IPS-15b (cell line): Measurements from ENCODE around the gene SFXN2.
A peak's percentile ranks its signal among the peaks of the same experiment; 100 is the strongest.
"Not testable (repeated sequence)": the region's sequence is repeated elsewhere in the genome, so short reads cannot be mapped to it uniquely, and the experiment has no call there.

Experiments
- H3K27me3 ChIP-seq: one replicate; pipeline ENCODE4 v1.6.1; 2013; ENCODE audit warnings: low read length; ENCODE audit not compliant: control insufficient read depth, insufficient read depth
- H3K36me3 ChIP-seq: one replicate; pipeline ENCODE4 v1.6.1; 2013; ENCODE audit warnings: low read length; ENCODE audit not compliant: control insufficient read depth, insufficient read depth
- H3K4me1 ChIP-seq: one replicate; pipeline ENCODE4 v1.6.1; 2013; ENCODE audit warnings: mild to moderate bottlenecking, low read length; ENCODE audit not compliant: control insufficient read depth, insufficient read depth
- H3K4me3 ChIP-seq: one replicate; pipeline ENCODE4 v1.5.1; 2013; ENCODE audit warnings: low read depth, low read length
- H3K9ac ChIP-seq: one replicate; pipeline ENCODE4 v1.6.1; 2013; ENCODE audit warnings: low read depth, mild to moderate bottlenecking, low read length
- H3K9me3 ChIP-seq: one replicate; pipeline ENCODE4 v1.6.1; 2013; ENCODE audit warnings: mild to moderate bottlenecking, low read length; ENCODE audit not compliant: control insufficient read depth, insufficient read depth

SFXN2 gene

DNA sequence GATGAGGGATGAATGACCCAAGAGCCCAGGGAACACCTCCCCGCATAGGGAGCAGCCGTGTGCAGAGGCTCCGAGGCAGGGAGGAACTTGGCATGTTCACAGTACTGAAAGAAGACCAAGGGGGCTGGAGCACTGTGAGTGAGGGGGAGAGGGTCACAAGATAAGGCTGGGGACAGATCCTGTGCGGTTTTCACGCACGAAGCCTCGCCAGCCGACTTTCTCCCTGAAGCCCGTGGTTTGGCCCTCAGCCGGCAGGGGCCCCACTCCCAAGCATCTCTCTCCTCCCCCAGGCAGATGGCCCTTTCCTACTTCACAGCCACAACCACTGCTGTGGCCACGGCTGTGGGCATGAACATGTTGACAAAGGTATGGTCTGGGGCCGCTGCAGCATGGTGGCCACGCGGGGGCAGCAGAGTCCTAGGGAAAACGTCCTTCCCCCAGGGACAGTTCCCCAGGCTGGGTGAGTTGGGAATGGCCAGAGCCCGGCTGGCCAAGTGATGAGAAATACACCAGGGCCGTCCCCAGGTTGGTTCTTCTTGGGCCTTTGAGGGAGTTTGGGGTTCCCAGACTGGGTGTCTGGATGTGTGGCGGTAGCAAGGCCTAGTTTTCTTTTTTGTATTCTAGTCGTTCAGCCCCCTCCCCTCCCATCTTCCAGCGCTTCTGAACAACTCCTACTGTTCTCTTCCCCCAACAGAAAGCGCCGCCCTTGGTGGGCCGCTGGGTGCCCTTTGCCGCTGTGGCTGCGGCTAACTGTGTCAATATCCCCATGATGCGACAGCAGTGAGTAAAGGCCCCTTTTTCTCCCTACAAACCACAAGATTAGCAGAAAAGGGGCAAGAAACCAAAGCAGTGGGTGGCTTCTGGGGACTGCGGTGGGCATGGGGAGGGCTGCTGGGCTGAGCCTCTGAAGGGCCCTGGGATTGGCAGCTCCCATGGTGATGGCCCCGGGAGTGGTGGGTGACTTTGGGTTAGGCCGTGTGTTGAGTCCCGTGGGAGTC lies 14.9 kb downstream of the SFXN2 start:
- H3K9ac ChIP-seq, result no peak overlapping the region
- H3K4me3 ChIP-seq, result no peak overlapping the region
- no peaks in the 10 kb centered on the region for H3K27me3 ChIP-seq
- no peaks in the 10 kb centered on the region for H3K4me1 ChIP-seq
- H3K36me3 ChIP-seq, result peaks cover 54% of the 10 kb centered on the region
- no peaks in the 10 kb centered on the region for H3K9me3 ChIP-seq

DNA sequence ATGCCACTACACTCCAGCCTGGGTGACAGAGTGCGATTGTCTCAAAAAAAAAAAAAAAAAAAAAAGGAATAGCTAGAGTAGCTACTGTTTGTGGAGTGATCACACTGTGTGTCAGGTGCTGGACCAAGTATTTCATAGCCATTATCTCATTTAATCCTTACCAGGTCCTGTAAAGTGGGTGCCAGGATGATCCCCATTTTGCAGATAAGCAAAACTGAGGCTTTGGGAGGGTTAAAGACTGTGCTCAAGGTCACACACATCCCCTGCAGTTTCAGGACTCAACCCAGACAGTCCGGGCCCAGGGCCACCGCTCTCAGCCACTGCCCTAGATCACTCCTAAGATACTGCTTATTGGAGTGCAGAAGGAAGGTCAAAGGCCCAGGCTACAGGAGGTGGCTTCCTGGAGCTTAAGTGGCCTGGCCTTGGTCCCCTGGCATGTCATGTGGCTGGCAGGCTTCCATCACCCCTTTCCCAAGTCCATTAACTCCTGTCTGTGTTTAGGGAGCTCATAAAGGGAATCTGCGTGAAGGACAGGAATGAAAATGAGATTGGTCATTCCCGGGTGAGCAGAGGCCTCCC lies 16.9 kb downstream of the SFXN2 start:
- Histone ChIP-seq H3K27me3 (no peaks in the 10 kb centered on the region), H3K9me3 (no peaks in the 10 kb centered on the region), H3K4me1 (no peaks in the 10 kb centered on the region), H3K36me3 (peaks cover 51% of the 10 kb centered on the region), H3K9ac (no peak overlapping the region), H3K4me3 (no peak overlapping the region)

DNA sequence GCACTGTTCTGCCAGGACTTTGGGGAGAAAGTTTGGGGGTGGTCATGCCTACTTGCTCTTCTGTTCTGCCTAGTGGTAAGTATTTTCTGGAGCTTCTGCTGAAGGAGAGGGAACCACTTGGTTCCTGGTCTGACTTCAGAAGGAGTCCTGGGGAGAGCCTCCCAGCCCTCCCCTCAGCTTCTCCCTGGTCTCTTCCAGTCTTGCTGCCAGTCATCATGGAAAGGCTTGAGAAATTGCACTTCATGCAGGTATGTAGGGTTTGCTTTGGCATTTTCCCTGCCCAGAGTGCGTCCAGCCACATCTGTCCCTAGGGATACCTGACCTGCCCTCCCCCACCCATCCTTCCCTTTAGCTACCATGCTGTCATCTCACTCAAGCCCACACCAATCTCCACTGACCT lies 18.2 kb downstream of the SFXN2 start:
- H3K9ac ChIP-seq, result no peak overlapping the region

DNA sequence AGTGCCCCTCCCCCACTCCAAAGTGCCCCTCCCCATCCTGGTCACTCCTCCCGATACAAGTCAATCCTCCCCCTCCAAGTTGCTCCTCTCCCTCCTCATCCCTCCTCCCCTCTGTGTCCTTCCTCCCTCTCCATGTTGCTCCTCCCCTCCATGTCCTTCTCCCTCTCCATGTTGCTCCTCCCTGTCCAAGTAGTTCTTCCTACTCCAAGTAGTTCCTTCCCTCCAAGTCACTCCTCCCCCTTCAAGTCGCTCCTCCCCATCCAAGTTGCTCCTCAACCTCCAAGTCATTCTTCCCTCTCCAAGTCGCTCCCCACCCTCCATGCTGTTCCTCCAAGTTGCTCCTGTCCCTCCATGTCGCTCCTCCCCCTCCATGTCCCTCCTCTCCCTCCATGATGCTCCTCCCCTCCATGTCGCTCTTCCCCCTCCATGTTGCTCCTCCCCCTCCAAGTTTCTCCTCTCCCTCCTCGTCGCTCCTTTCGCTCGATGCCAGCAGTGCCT lies 20.7 kb downstream of the SFXN2 start:
- Histone ChIP-seq H3K4me3 (no peak overlapping the region), H3K36me3 (peaks cover 31% of the 10 kb centered on the region), H3K4me1 (no peaks in the 10 kb centered on the region), H3K27me3 (no peaks in the 10 kb centered on the region), H3K9ac (no peak overlapping the region), H3K9me3 (no peaks in the 10 kb centered on the region)

More for the DNA sequence above, 18.2 kb downstream of the SFXN2 start:
- Histone ChIP-seq H3K4me1 (no peaks in the 10 kb centered on the region), H3K36me3 (peaks cover 44% of the 10 kb centered on the region), H3K27me3 (no peaks in the 10 kb centered on the region), H3K9me3 (no peaks in the 10 kb centered on the region), H3K4me3 (no peak overlapping the region)

DNA sequence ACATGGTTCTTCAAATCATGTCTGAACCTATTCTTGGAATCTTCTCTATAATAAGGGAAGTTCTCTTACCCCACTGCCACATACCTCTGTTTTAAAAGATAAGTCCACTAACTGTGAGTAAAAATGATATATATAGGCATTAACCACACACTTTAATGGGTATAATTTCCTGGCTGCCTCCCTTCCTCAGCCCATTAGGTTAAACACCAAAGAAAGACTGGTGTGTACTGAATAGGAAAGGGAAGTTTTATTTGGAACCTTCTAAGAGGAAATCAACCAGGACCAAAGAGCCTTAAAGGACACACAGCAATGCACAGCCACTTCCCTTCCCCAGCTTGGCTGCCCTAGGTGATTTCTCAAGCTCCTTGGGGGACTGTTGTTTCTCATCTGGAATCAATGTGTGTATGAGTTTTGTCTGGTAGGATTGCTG lies 24.3 kb downstream of the SFXN2 start:
- no peak overlapping the region for H3K9ac ChIP-seq
- H3K27me3 ChIP-seq, result no peaks in the 10 kb centered on the region
- no peaks in the 10 kb centered on the region for H3K9me3 ChIP-seq
- H3K4me3 ChIP-seq, result no peak overlapping the region
- H3K36me3 ChIP-seq, result peaks cover 11% of the 10 kb centered on the region
- H3K4me1 ChIP-seq, result peaks cover 6% of the 10 kb centered on the region

DNA sequence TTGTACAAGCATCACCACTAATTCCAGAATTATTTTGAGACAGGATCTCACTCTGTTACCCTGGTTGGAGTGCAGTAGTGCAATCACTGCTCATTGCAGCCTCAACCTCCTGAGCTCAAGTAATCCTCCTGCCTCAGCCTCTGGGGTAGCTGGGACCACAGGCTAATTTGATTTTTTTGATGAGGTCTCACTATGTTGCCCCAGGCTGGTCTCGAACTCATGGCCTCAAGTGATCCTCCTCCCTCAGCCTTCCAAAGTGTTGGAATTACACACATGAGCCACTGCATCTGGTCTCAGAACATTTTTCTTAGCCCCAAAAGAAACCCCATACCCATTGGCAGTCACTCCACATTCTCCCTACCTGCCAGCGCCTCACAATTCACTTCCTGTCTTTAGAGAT lies 25.8 kb downstream of the SFXN2 start:
- no peak overlapping the region for H3K9ac ChIP-seq
- H3K36me3 ChIP-seq, result peaks cover 8% of the 10 kb centered on the region
- peaks cover 10% of the 10 kb centered on the region for H3K4me1 ChIP-seq
- no peaks in the 10 kb centered on the region for H3K9me3 ChIP-seq
- H3K4me3 ChIP-seq, result no peak overlapping the region
- H3K27me3 ChIP-seq, result no peaks in the 10 kb centered on the region

DNA sequence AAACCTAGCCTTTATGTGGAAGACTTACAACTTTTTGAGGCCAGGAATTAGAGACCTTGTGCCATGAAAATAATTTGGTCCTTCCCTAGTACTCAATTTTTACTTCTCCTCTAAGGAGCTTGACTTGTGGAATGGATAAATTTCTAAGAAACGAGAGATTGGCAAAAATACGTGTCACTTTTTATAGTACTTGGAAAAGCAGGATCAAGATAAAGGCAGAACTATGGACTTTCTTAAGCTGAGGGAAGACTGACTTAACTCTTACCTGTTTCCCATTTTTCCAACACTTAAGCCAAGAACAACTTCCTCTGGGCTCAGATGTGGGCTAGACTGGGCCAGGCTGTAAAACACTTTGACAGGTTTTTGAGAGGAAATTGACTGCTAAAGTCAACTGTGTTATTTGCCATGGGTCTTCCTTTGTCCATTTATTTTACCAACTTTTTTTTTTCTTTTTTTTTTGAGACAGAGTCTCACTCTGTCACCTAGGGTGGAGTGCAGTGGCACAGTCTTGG lies 27.3 kb downstream of the SFXN2 start:
- H3K9me3 ChIP-seq, result no peaks in the 10 kb centered on the region
- no peaks in the 10 kb centered on the region for H3K27me3 ChIP-seq
- peaks cover 10% of the 10 kb centered on the region for H3K4me1 ChIP-seq
- no peak overlapping the region for H3K4me3 ChIP-seq
- peaks cover 8% of the 10 kb centered on the region for H3K36me3 ChIP-seq
- H3K9ac ChIP-seq, result no peak overlapping the region

DNA sequence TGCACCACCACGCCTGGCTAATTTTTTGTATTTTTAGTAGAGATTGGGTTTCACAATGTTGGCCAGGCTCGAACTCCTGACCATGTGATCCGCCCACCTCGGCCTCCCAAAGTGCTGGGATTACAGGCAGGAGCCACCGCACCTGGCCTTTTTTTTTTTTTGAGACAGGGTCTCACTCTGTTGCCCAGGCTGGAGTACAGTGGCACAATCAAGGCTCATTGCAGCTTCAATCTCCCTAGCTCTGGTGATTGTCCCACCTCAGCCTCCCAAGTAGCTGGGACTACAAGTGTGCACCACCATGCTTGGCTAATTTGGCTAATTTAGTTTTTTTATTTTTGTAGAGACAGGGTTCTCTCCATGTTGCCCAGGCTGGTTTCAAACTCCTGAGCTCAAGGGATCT lies 27.9 kb downstream of the SFXN2 start:
- H3K27me3 ChIP-seq, H3K4me3 ChIP-seq, H3K4me1 ChIP-seq, H3K36me3 ChIP-seq, H3K9me3 ChIP-seq, H3K9ac ChIP-seq: not testable (repeated sequence)

DNA sequence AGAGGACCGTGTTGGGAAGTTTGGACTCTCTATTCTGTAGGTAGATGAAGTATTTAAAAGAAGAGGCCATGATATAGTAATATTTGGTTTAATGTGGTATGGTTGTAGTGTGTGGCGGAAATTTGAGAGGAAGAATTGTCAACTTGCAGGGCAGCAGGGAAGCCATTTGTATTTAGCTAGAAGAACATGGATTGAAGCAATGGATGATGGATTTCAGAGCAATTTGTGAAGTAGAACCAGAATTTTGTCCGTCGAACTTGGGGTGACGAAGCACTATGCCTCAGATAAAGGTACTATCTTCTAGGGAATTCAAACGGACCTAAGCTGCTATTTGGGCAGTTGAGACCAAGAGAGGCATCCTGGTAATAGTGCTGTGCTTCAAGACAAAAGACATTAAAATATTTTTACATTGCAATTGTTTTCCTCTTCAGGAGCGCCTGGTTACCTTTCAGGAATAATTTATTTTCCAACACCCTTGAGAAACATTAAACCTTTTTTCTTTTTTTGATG lies 28.7 kb downstream of the SFXN2 start:
- Histone ChIP-seq H3K36me3 (no peaks in the 10 kb centered on the region), H3K27me3 (no peaks in the 10 kb centered on the region), H3K9me3 (no peaks in the 10 kb centered on the region), H3K4me3 (peak overlapping the region; percentile 50), H3K9ac (peak overlapping the region; percentile 41), H3K4me1 (peaks cover 10% of the 10 kb centered on the region)

DNA sequence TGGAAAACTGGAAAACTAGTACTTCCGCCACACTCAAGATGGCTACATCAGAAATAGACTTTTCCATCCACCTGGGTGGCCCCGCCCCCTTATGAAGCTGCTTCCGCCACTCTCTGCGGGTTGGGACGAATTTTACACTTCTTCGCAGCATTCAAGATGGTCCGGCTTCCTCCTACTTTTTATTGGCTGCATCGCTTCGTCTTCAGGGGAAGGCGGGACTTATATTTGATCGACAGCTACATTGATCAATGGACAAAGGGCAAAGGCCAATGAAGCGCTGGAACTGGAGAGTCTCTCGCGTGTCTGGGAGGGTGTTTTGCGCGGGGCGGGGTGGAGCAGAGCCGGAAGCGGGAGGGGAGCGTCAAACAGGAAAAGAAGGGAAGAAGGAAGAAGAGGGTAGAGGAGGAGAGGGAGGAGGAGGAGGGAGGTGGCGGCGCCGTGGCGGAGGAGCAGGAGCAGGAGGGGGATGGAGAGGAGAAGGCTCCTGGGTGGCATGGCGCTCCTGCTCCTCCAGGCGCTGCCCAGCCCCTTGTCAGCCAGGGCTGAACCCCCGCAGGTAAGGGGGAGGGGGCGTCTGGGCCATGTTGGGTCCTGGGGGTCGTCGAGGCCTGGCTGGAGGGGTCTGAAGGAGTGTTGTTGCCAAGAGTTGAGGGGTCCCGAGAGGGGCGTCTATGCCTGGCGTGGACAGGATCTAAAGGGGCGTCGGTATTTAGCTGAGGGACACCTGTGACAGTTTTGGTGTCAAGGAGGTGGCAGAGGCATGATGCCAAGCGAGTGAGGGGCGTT lies 29.3 kb downstream of the SFXN2 start, which contains the start of gene WBP1L:
Gene WBP1L, plus strand, starts transcription at position 361 of the 786 bp plus-strand sequence. Its CDS starts 106 bp downstream, at position 467.
- Histone ChIP-seq H3K9ac (peak within 1 kb of the TSS; percentile 77), H3K4me1 (peaks cover 10% of the 10 kb centered on the region), H3K27me3 (no peaks in the 10 kb centered on the region), H3K9me3 (no peaks in the 10 kb centered on the region), H3K4me3 (peak within 1 kb of the TSS; percentile 96), H3K36me3 (no peaks in the 10 kb centered on the region)
